GM18858 (cell line): ENCODE data around the gene NEK8.

ENCODE experiments used
- ATAC-seq: cut with Tn5 transposase; IDR thresholded peaks from one replicate; pipeline ENCODE4 v1.9.1; 2021; ENCODE audit not compliant: unreplicated experiment

Gene NEK8

GRCh38 chr17:28744104-28744971 is 15.8 kb downstream of the NEK8 start:
- ATAC-seq: no peak

- no peak for ATAC-seq
Observed at GRCh38 chr17:28744972-28745785, 16.6 kb downstream of the NEK8 start.

GRCh38 chr17:28745786-28746411 is 17.3 kb downstream of the NEK8 start:
- ATAC-seq: no peak

GRCh38 chr17:28746611-28747050 is 18.0 kb downstream of the NEK8 start:
- ATAC-seq: no peak

GRCh38 chr17:28747051-28747691 is 18.6 kb downstream of the NEK8 start:
- ATAC-seq: no peak

- ATAC-seq: no peak
Observed at GRCh38 chr17:28747801-28748750, 19.5 kb downstream of the NEK8 start.

GRCh38 chr17:28748852-28749515 is 20.4 kb downstream of the NEK8 start:
- no peak for ATAC-seq

- ATAC-seq: no peak
Observed at GRCh38 chr17:28749516-28750177, 21.1 kb downstream of the NEK8 start.

GRCh38 chr17:28750178-28751047 is 21.8 kb downstream of the NEK8 start:
- peak; percentile 68 for ATAC-seq

GRCh38 chr17:28751600-28752366 is 23.2 kb downstream of the NEK8 start:
- ATAC-seq: no peak

GRCh38 chr17:28755486-28755885 is 26.9 kb downstream of the NEK8 start:
- no peak for ATAC-seq

GRCh38 chr17:28756049-28756804 is 27.6 kb downstream of the NEK8 start:
- no peak for ATAC-seq

GRCh38 chr17:28758411-28759121 is 30.0 kb downstream of the NEK8 start:
- no peak for ATAC-seq

GRCh38 chr17:28759256-28759865 is 30.8 kb downstream of the NEK8 start:
- ATAC-seq: no peak
